Stimulated activated CD8-positive, alpha-beta memory T cell treated with anti-CD3 and anti-CD28 coated beads, Interleukin-7, amount 100 ng/mL, for 48 hours (primary cell): Measurements from ENCODE around the gene ECI1.

Source experiments
- DNase-seq, 2 donors: peaks; one replicate each; pipeline ENCODE4 v3.0.0-alpha.2; 2020; ENCODE audit warnings: low read depth in 1 of 2; ENCODE audit errors: extremely low read depth in 1 of 2

ECI1 gene

DNA sequence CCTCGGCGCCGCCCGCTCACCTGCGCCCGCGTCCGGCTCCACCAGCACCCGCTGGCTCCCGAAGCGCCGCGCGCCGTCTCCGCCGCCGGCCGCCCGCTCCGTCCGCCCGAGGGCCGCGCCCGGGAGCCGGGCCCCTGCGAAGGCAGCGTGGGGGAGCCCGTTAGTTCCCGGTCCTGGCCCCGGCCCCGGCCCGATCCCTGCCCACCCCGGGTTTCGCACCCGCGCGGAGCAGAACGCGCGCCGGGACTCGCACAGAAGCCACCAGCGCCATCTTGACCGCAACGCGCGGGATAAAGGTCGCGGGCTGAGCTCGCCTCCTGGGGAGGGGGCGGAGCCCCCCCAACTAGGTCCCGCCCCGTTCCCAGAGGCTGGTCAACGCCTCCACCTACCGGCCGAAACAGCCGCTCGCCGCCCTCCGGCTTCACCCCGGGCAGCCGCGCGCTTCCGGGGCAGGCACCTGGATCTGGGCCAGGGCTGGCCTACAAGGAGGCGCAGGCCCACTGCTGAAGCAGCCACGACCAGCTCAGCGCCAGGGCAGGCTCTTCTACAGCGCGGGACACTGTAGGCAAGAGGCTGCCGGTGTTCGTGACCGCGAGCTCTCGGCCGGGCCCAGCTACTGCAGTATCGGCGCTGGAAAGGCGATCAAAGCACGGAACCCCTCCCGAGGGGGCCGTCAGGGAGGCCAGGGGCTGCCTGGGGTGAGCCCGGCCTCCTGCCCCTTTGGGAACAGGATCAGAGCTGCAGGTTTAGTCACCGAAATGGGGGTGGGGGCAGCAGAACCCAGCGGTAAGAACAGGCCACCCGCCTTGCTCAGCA, at the start of gene ECI1:
ECI1 (minus strand) TSS at position 292 of the 816 bp plus-strand sequence; CDS start at position 271, 21 bp downstream.
- peak; percentile 84 to 87 for DNase-seq

- no peak for DNase-seq
Measured at GRCh38 chr16:2299915-2300192, 48.5 kb upstream of the ECI1 start.

- DNase-seq: no peak
Measured at GRCh38 chr16:2299121-2299914, 47.9 kb upstream of the ECI1 start.

DNA sequence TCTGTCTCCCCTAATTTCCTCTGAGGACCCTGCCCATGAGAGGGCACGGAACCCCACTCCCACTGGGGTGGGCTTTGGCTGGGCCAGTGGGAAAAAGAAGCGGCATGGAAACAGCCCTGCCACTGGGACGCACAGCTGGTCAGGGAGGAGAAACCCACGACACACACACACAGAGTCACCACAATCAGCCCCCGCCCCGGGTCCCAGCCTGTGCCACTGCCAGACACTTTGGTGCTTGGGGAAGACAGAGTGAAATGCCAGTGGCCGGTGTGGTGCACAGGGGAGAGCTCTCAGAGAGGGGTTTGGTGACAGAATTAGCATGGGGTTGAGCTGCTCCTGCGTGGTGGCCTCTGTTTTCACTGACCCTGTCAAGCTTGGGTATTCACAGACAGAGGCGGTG, 47.2 kb upstream of the ECI1 start:
- DNase-seq: no peak

GRCh38 chr16:2297506-2297860, 46.1 kb upstream of the ECI1 start:
- DNase-seq: no peak

- DNase-seq: no peak
Measured at GRCh38 chr16:2296661-2297505, 45.5 kb upstream of the ECI1 start.

GRCh38 chr16:2295056-2295798, 43.8 kb upstream of the ECI1 start:
- DNase-seq: no peak

GRCh38 chr16:2292221-2292620, 40.8 kb upstream of the ECI1 start:
- DNase-seq: no peak

DNA sequence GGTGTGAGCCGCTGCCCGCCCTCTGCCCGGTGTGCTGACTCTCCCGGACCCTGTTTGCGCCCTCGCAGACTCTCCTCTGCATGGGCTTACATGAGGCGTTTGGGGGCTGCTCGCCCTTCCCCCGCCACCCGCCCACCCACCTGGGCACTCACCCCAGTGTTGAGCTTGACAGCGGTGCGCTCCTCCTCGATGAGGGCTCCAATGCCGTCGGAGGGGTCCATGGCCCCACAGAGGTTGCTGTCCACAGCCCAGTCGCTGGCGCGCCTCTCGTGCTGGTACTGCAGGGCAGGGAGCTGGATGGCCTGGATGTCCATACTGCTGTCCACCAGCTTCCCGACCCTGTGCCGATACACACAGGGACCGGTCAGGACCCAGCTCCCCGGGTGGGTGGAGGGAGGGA, 37.9 kb upstream of the ECI1 start:
- DNase-seq: no peak

DNA sequence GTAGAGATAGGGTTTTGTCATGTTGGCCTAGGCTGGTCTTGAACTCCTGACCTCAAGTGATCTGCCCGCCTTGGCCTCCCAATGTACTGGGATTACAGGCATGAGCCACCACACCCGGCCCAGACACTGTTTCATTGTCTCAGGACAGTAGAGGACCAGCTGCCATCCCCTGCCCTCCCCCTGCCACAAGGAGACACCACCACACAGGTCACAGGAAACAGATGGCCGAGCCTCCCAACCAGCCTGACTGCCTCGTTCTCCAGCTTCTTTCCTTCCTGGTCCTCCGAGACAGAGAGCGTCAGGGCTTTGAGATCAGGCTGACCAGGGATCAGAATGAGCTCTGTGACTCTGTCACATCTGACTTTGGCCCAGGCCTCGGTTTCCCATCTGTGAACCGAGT, 37.3 kb upstream of the ECI1 start:
- no peak for DNase-seq

DNA sequence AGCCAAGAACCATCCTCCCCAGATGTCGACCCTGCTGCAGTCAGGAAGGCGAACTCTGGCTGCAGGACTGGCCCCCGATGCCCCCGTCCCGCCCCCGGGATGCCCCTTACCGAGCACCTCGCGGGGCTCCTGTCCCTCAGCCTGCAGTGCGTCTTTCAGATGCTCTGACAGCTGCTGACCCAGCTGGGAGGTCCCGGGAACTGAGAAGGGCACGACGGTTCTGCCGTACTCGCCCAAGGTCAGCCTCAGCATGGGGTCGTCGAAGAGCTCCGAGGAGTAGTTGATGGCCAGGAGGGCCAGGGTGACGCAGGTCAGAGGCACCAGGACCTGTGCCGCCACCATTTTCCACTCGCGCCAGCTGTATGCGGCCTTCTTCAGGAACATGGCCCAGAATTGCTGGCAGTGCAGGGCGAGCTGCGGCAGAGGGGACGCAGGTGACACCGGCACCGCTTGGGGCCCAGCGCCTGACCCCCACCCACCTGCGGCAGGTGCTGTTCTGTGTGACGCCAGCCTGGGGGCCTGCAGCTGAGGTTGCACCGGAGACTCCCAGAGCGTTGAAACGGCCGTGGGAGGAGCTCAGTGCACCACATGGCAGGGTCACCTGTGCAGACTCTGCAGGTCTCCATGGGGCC, 36.6 kb upstream of the ECI1 start:
- no peak for DNase-seq

- DNase-seq: no peak
Measured at GRCh38 chr16:2286550-2286949, 35.2 kb upstream of the ECI1 start.

GRCh38 chr16:2285731-2286191, 34.4 kb upstream of the ECI1 start:
- no peak for DNase-seq

DNA sequence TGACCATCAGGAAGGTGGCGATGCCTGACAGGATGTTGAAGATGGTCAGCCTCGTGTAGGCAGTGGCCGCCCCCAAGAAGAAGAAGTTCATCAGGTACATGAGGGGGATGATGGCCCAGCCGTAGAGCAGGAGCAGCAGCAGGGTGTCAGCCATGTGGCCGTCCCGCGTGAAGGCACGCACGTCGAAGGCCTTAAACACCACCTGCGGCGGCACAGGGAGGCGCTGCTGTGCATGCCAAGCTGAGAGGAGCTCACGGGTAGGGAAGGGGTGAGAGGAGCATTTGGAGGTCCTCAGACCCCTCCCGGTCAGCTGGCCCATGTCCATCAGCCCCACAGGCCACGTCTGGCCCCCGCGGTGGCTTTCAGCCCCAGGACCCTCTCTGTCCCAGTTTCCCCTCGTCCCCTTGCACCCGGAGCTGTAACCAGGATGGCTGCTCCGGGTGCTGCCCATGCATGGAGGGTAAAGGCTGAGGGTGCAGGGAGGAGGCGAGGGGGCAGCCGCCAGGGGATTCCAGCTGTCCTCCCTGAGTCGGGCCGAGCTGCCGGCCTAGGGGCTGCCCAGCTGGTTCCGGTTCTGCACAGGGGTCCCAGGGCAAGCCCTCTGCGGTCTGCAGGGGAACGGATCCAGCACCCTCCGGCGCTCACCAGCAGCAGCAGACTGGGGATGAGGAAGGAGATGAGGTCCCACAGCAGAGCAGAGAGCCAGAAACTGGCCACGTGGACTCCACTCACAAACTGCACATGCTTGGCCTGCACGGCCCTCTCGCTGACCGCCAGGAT, 33.6 kb upstream of the ECI1 start:
- no peak for DNase-seq

DNA sequence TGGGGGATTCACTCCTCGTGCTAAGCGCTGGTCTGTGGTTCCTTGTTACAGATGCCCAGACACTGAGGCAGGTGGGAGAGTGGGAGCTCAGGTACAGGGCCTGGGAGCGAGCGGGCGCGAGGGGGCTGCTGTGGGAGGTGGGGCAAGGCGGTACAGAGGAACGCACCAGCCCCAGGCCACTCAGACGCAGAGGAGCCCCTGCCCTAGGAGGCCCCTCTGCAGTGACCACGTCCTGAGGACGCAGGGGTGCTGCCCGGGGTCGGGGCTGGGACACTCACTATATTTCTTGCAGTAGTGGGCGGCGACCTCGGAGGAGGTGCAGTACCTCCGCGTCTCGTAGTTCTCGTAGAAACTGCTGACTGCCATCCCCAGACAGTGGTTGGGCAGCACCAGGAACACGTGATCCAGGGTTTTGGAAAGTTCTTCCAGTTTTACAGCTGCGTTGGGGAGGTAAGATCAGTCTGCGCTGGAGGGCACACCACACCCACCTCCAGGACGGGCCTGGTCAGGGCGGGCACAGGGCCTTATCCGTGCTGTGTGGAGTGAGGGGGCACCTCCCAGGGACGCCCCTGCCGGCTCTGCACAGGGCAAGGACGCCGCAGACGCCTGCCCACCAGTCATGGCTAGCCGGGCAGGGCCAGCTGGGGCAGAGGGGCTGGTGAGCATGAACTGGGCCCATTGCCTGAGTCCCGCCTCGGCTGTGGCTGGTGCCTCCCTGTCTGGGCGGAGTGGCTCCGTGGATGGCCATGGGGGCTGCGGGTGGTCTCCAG, 32.8 kb upstream of the ECI1 start:
- no peak for DNase-seq

DNA sequence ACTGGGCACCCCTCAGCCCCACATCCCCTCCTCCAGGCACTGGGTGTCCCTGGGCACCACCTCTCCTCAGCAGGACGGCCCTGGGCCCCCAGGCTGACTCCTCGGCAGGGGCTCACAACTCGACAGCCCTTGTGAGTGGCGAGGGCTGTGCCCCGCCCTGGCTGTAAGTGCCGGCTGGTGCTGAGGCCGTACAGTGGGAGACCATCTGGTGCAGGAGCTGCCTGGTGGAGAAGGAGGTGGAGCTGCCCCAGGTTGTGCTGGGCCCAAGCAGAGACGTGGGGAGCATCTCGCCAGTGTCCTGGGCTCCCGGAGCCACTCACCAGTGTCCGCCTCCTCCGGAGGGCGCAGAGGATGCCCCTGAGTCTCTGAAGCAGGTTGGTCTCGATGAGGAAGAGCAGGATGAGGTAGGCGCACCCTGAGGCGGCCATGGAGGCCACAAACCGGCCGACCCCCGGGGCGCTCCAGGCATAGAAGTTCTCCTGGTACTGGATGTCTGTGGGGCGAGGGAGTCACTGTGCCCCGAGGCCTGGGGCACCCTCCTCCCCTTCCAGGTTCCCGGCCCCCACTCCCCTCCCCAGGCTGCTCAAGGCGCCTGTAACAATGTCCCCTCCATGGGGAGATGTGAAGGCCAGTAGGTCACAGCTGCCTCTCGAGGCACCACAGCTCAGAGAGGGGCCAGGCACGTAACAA, 31.6 kb upstream of the ECI1 start:
- DNase-seq: no peak

DNA sequence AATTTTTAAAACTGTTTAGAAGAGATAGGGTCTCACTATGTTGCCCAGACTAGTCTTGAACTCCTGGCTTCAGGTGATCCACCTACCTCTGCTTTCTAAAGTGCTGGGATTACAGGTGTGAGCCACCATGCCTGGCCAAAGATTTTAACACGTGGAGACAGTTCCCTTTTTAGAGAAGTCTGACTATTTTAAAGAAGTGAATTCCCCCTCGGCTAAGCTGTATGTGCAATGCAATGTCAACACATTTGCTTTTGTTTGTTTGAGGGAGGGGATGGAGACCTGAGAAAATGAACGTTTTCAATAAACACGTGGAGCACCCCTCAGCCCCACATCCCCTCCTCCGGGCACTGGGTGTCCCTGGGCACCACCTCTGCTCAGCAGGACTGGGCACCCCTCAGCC, 30.9 kb upstream of the ECI1 start:
- DNase-seq: no peak

- DNase-seq: no peak
Measured at GRCh38 chr16:2280981-2281542, 29.7 kb upstream of the ECI1 start.
